Osteoblast (primary cell): Measurements from ENCODE around the gene FUCA2. TPM values are rescaled to one million over a fixed set of nuclear protein-coding genes. Genes with fewer than 3 reads are reported as not detected.

ENCODE experiments used
- DNase-seq: peaks from one replicate; pipeline ENCODE4 v3.0.0; 2011; ENCODE audit warnings: low spot score, mixed read lengths; ENCODE audit not compliant: insufficient read length; ENCODE audit errors: missing footprints
- H2AFZ ChIP-seq: 2 replicates; pipeline ENCODE4 v1.6.0; 2011; ENCODE audit warnings: mild to moderate bottlenecking, low read length
- H3K27ac ChIP-seq: 2 replicates; pipeline ENCODE4 v1.5.1; 2011; ENCODE audit warnings: mild to moderate bottlenecking, low read depth, low read length, moderate library complexity
- H3K27me3 ChIP-seq: 2 replicates; pipeline ENCODE4 v1.6.0; 2012; ENCODE audit warnings: mild to moderate bottlenecking, control low read depth, inconsistent platforms, low read length, moderate library complexity; ENCODE audit not compliant: insufficient read depth
- H3K36me3 ChIP-seq: 2 replicates; pipeline ENCODE4 v1.5.1; 2011; ENCODE audit warnings: mild to moderate bottlenecking, low read length, control low read depth, moderate library complexity; ENCODE audit not compliant: insufficient read depth
- H3K4me1 ChIP-seq: 2 replicates; pipeline ENCODE4 v1.5.1; 2011; ENCODE audit warnings: mild to moderate bottlenecking, low read length, control low read depth, moderate library complexity; ENCODE audit not compliant: insufficient read depth
- H3K4me2 ChIP-seq: 2 replicates; pipeline ENCODE4 v1.6.0; 2011; ENCODE audit warnings: mild to moderate bottlenecking, low read length; ENCODE audit not compliant: insufficient read depth
- H3K4me3 ChIP-seq: fragments of 200-600 bp; sonication (generic); 3 replicates; pipeline ENCODE4 v1.5.1; 2012; ENCODE audit warnings: mild to moderate bottlenecking, low read length, inconsistent platforms; ENCODE audit not compliant: insufficient read depth
- H3K79me2 ChIP-seq: 2 replicates; pipeline ENCODE4 v1.6.0; 2012; ENCODE audit warnings: mild to moderate bottlenecking, low read length, control low read depth, inconsistent platforms; ENCODE audit not compliant: insufficient read depth
- H3K9me3 ChIP-seq: 2 replicates; pipeline ENCODE4 v1.5.1; 2011; ENCODE audit warnings: low read depth, low read length, control low read depth
- H4K20me1 ChIP-seq: 2 replicates; pipeline ENCODE4 v1.6.0; 2012; ENCODE audit warnings: mild to moderate bottlenecking, low read length, control low read depth; ENCODE audit not compliant: insufficient read depth
- CTCF ChIP-seq: IDR thresholded peaks from 2 replicates; pipeline ENCODE4 v1.5.1; 2011; ENCODE audit warnings: mild to moderate bottlenecking, low read depth, low read length, moderate library complexity; ENCODE audit errors: extremely low read depth
- total RNA-seq: library from RNA; depleted of rRNA; stranded (reverse); fragments of >200 nt; gene quantifications from 2 replicates; pipeline ENCODE4 v1.2.3, GENCODE V29; 2012

FUCA2 gene
- total RNA-seq, 1 donor = 64.8 TPM

- Histone ChIP-seq H3K4me3 (no peak overlapping the region), H3K9me3 (no peaks in the 10 kb centered on the region), H4K20me1 (no peaks in the 10 kb centered on the region), H3K79me2 (peaks cover 35% of the 10 kb centered on the region), H3K36me3 (peaks cover 19% of the 10 kb centered on the region), H3K4me2 (no peak overlapping the region), H3K27me3 (no peaks in the 10 kb centered on the region), H3K27ac (no peak overlapping the region), H3K4me1 (no peaks in the 10 kb centered on the region), H2AFZ (no peak overlapping the region)
- DNase-seq = no peak
- no peak for TF ChIP-seq CTCF
Measured at GRCh38 chr6:143504369-143504768, 7.2 kb downstream of the FUCA2 start.

GRCh38 chr6:143501851-143502250 is 9.7 kb downstream of the FUCA2 start:
- no peaks in the 10 kb centered on the region for H3K27me3 ChIP-seq
- H3K36me3 ChIP-seq = peaks cover 20% of the 10 kb centered on the region
- no peaks in the 10 kb centered on the region for H3K9me3 ChIP-seq
- H3K27ac ChIP-seq = no peak overlapping the region
- no peak overlapping the region for H3K4me2 ChIP-seq
- no peak overlapping the region for H3K4me3 ChIP-seq
- no peak for DNase-seq
- no peak for TF ChIP-seq CTCF
- no peaks in the 10 kb centered on the region for H4K20me1 ChIP-seq
- peaks cover 11% of the 10 kb centered on the region for H3K79me2 ChIP-seq
- H3K4me1 ChIP-seq = no peaks in the 10 kb centered on the region
- no peak overlapping the region for H2AFZ ChIP-seq

GRCh38 chr6:143498428-143498827 is 13.1 kb downstream of the FUCA2 start:
- Histone ChIP-seq H3K4me2 (no peak overlapping the region), H2AFZ (no peak overlapping the region), H3K4me3 (no peak overlapping the region), H4K20me1 (no peaks in the 10 kb centered on the region), H3K4me1 (no peaks in the 10 kb centered on the region), H3K79me2 (no peaks in the 10 kb centered on the region), H3K27ac (no peak overlapping the region), H3K9me3 (no peaks in the 10 kb centered on the region), H3K27me3 (no peaks in the 10 kb centered on the region), H3K36me3 (peaks cover 23% of the 10 kb centered on the region)
- DNase-seq = no peak
- TF ChIP-seq CTCF = no peak

- no peak overlapping the region for H3K4me2 ChIP-seq
- no peak overlapping the region for H2AFZ ChIP-seq
- peaks cover 23% of the 10 kb centered on the region for H3K36me3 ChIP-seq
- no peak overlapping the region for H3K4me3 ChIP-seq
- no peak for DNase-seq
- no peaks in the 10 kb centered on the region for H4K20me1 ChIP-seq
- no peak overlapping the region for H3K27ac ChIP-seq
- no peaks in the 10 kb centered on the region for H3K9me3 ChIP-seq
- no peaks in the 10 kb centered on the region for H3K4me1 ChIP-seq
- H3K79me2 ChIP-seq = no peaks in the 10 kb centered on the region
- no peak for TF ChIP-seq CTCF
- H3K27me3 ChIP-seq = no peaks in the 10 kb centered on the region
Measured at GRCh38 chr6:143496974-143497373, 14.5 kb downstream of the FUCA2 start.
